Tongue (tissue), 2 donors: ENCODE results near the gene TOR2A. TPM values are rescaled to one million over a fixed set of nuclear protein-coding genes. Genes with fewer than 3 reads are reported as not detected.
"Not testable (repeated sequence)": the region's sequence is repeated elsewhere in the genome, so short reads cannot be mapped to it uniquely, and the experiment has no call there.

Source experiments
- DNase-seq: peaks from one replicate; pipeline ENCODE4 v3.0.0-alpha.2; 2015
- total RNA-seq: library from RNA; depleted of rRNA; stranded (reverse); fragments of >200 nt; gene quantifications from one replicate; pipeline ENCODE4 v1.2.3, GENCODE V29; 2014

TOR2A gene
- 2.8 TPM for total RNA-seq

DNA sequence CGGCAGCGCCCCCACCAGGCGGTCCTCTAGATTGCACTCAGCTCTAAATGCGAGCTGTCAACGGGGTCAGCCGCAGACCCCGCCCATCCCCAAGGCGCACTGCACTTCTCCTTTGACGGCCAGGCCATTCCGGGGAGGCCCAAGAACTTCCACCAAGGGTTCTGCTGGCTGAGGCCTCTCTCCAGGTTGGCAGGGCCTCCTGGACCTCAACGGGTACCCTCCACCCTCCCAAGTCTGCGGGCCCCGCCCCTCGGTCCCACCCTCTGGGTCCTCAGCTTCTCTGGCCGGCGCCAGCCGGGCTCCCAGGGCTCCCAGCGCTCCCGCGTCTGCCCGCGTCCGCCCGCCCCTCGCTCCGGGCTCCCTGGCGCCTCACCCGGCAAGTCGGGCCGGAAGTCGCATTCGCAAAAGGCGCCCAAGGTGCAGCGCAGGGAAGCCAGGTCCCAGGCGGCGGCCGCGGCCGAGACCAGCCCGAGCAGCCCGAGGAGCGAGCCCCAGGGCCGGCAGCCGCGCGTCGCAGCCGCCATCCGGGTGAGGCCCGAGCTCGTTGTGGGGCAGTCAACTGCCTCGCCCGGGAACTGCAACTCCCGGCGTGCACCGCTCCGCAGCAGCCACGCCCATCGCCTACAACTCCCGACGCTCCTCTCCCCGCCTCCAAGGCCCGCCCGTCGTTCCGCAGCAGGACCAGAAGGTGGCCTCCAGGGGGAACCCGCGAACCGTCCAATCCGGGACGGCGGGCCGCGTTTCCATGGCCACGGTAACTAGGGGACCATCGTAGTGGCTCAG is at the start of gene TOR2A:
Gene TOR2A, minus strand, starts transcription at position 548 of the 783 bp plus-strand sequence. Its CDS starts 24 bp downstream, at position 524.
- DNase-seq: peak; percentile 99

DNA sequence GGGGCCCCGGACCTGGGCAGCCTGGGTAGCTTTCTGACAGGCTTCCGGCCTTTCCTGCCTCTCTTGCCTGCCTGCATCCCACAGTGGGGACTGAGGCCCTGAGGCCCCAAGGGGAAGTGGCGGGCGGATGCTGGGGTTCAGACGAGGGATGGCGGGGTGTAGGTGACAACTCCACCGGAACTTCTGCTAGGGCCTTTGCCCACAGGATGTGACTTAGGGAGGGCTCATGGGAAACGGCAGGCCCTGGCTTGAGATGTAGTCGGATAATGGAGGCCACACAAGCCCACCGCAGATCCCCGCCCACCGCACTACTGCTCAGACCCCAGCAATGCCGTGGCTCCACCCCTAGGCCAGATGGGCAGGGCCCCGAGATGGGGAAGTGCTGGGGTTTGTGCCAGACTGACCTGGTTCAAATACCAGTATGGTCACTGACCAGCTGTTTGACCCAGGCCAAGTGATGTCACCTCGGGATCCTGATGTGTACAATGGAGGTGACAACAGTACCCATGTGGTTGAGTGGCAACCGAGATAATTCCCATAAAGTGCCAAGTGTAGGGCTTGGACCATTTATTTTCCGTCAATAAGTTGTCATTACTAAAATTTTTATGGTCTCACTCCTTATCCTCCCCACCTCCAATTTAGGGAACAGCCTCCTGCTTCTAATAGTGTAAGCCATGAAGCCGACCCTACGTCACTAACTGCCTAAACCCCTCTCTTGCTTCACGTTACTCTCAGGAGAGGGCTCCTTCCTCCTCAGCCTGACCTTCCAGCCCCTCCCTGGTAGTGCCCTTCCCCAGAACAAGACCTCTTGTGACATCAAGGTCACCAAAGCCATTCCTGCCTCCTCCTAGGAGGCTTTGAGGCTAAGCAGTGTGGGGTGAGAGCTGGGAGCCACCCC is 48.3 kb upstream of the TOR2A start:
- DNase-seq: no peak

DNA sequence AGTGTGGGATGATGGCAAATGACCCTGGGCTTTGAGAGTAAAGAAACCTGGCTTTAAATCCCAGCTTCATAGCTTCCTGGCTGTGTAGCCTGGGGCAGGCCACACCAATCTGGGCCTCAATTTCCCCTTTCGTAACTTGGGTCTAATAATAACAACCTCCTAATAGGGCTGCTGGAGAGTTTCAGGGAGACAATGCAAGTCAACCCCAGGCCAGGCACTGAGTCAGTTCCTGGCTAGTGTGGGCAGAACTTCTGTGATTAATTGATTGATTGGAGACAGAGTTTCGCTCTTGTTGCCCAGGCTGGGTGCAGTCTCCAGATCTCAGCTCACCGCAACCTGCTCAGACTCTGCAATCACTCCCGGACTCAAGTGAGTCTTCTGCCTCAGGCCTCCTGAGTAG is 46.7 kb upstream of the TOR2A start:
- DNase-seq: no peak

DNA sequence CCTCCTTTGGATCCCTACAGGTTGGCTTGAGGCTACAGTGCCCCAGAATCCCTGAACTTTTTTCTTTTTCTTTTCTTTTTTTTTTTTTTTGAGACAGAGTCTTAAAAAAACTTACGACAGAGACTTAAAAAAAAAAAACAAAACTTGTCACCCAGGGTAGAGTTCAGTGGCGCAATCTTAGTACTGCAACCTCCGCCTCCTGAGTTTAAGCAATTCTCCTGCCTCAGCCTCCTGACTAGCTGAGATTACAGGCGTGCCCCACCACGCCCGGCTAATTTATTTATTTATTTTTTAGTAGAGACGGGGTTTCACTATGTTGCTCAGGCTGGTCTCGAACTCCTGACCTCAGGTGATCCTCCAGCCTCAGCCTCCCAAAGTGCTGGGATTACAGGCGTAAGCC is 45.8 kb upstream of the TOR2A start:
- not testable (repeated sequence) for DNase-seq

DNA sequence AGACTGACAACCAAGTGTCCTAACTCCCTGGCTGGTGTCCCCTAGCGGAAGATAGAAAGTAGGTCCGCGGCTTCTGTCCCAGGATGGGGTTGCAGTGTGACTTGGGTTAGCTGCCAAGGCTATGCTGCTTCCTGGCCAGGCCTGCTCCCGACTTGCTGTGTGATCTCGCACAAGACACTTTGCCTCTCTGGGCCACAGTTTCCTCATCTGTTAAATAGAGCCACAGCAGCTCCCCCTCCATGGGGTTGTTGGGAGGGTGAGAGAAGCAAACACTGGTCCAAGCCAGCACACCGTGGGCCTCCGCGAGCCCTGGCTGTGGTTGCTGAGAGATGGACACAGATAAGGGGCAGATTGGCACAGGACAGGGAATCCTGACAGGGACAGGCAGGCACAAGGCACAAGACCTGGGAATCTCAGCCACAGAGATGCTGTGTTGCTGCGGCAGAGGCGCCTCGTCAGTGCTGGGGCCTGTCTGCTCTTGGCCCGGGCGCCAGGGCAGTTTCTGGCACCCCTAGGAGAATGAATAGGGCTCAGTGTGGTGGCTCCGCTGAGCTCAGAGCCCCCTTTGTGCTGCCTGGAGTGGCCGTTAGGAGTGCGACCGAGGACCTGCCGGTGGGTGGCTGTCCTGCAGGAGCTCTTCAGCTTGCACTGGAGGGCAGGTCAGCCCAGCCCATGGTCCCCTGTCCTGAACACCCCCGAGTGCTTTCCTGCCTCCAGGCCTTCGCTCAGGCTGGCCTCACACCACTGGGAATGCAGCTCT is 45.2 kb upstream of the TOR2A start:
- DNase-seq: no peak

DNA sequence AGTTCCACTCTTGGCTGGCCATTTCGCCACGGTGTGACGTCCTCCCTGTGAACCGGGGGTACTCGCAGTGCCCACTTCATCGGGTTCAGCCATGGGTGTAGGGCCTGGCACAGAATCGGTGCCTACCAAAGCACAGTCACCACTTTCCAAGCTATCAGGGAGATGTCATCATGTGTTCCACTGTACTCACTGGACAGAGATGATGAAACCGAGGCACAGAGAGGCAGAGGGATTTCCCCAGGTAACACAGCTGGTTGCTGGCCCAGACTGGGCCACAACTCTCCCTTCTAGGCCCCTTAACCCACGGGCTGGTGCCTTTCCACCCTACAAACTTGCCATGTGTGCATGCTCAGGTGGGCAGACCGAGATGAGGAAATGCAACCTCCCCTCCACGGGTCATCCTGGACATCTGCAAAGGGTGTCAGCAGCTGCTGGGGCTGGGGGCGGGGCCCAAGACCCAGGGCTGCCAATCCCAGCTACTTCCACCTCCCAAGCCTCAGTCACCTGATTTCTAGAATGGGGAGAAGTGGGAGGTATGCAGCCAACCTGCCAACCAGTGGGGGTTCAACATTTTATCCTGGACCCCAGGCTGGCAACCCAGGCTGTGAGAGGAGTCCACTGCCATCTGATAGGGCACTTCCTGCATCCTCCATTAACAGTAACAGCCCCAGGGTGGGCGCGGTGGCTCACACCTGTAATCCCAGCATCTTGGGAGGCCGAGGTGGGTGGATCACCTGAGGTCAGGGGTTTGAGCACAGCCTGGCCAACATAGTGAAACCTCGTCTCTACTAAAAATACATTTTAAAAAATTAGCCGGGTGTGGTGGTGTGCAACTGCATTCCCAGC is 44.3 kb upstream of the TOR2A start:
- no peak for DNase-seq

DNA sequence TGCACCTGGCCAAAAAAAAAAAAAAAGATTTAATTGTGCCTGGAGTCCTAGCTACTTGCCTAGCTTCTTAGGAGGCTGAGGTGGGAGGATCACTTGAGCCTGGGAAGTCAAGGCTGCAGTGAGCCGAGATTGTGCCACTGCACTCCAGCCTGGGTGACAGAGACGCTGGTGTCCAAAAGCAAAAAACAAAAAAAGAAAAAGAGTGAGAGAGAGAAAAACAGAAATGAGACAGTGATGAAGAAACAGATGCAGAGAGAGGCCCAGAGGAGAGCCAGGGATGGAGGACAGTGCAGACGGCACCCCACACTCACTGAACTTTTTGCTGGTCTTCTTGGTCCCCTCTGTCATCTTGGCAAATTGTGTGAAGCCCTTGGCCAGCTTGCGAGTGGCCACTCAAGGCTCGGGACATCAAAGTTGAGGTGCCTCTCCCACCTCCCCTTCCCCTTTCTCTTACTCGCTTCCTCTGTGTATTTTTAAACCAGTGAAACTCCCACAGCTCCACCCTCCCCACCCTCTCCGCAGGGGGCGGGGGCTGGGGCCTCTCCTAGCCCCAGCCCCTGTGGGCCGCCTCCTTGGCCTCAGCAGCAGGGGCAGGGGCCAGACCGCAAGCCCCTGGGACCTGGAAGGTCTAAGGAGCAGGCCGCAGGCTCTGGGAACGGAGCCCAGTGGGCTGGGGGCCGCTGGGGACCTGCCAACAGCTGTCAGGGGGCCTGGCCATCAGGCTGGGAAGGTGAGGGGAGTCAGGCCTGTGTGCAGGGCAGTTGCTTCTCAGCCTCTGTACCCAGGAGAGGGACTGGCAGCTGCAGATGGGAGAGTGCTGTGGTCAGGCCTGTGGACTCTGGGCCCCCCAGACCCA is 43.4 kb upstream of the TOR2A start, which contains the start of gene SH2D3C:
Gene SH2D3C, minus strand, starts transcription at position 387 of the 856 bp plus-strand sequence. Its CDS starts 39 bp downstream, at position 348.
- peak; percentile 50 for DNase-seq

DNA sequence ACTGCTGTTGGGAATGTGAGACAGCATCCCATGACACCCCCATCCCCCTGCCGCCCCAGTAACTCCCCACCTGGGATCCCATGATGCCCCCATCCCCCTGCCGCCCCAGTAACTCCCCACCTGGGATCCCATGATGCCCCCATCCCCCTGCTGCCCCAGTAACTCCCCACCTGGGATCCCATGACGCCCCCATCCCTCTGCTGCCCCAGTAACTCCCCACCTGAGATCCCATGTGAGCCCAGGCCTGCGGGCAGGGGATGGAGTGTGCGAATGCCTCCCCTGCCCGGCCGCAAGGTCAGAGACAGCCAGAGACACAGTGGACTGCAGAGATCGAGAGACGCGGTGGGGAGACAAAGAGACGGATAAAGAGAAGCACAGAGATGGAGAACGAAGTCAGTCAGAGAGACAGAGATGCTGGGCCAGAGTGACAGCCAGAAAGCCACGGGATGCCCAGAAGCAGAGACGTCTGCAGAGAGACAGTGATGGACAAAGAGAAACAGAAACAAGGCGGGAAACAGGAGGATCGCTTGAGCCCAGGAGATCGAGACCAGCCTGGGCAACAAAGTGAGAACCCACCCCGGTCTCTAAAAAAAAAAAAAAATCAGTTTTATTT is 42.4 kb upstream of the TOR2A start:
- DNase-seq: no peak

DNA sequence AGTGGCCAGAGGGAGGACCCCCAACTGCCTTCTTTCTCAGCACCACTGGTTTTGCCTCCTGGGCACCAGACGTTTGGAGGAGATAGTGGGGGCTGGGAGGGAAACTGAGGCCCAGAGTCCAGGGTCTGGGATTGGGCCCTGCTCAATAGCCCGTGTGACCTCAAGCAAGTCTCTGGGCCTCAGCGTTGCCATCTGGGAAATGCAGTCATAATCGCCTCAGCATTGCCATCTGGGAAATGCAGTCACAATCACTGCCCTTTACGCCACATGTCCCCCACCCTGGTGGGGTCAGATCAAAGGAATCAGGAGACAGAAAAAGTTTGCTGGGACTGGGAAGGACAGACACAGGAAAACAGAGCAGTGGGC is 41.8 kb upstream of the TOR2A start:
- DNase-seq: no peak

DNA sequence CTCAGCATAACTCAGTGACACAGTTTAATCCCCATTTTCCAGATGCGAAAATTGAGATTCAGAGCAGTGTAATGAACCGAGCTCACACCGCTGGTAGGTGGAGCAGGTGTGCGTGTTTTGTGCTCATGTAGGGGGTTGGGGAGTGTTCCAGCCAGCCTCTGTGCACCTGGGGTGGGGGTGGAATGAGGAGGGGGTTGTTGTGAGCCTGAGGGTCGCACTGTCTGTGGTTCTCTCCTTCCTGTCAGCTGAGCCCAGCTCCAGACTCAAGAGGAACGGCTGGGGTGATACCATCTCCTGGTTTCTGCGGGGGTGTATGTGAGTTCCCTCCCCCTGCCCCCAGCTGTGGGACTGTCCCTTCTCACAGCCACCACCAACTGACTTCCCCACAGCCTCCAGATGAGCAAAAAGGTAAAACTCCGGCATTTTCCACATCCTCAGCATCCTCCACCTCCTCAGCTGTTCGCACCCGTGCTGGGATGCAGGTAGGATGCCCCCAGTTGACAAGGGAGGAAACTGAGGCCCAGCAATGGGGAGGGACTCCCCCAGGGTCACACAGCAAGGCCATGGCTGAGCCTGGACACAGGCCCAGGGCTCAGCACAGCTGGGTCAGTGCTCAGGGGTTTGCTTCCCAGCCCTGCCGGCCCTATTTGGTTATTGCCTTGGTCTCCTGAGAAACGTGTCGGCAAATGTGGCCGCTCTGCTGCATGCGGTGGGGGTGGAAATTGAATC is 41.3 kb upstream of the TOR2A start:
- DNase-seq: no peak

DNA sequence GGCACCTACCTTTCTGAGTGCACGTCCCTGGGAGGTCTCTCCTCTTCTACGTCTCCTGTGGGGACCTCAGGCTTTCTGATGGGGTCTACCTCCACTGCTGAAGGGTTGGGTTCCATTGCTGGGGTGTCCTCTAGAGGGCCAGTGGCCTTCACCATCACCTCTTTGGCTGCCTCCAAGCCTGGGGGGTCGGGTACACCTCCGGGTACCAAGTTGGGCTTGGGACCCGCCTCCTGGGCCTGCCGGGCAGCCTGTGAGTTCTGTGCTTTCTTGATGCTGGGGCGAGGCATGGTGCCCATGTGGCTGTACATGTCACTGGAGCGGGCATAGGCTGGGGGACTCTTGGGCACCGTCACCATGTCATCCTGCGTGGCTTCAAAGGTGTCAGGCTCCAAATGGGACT is 38.9 kb upstream of the TOR2A start:
- no peak for DNase-seq

DNA sequence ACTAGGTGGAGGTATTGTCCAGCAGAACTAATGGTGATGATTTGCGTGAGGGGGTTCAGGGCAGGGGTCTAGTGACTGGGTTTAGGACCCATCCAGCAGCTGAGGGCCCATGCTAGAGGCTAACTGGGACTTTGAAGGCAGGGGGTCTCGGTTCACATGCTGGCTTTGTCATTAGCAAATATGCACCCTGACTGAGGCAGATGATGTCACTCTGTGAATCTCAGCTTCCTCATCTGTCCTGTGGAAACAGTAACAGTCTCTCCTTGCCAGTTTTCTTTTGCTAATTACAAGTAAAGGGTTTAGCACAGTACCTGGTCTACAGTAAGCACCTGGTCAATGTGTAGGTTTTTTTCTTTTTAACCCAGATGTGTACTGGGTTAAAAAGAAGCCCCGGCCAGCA is 38.2 kb upstream of the TOR2A start:
- no peak for DNase-seq

DNA sequence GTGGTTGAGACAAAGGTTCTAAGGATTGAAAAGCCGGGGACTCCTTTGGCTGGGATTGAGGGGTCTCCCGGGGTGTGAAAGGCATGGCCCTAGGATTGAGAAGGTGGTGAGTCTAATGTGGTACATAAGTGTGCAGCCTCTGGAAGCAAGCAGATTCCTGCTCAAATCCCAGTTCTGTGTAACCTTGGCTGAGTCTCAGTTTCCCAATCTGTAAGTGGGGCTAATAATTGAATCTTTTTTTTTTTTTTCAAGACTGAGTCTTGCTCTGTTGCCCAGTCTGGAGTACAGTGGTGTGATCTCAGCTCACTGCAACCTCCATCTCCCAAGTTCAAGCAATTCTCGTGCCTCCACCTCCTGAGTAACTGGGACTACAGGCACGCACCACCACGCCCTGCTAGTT is 37.5 kb upstream of the TOR2A start:
- no peak for DNase-seq

DNA sequence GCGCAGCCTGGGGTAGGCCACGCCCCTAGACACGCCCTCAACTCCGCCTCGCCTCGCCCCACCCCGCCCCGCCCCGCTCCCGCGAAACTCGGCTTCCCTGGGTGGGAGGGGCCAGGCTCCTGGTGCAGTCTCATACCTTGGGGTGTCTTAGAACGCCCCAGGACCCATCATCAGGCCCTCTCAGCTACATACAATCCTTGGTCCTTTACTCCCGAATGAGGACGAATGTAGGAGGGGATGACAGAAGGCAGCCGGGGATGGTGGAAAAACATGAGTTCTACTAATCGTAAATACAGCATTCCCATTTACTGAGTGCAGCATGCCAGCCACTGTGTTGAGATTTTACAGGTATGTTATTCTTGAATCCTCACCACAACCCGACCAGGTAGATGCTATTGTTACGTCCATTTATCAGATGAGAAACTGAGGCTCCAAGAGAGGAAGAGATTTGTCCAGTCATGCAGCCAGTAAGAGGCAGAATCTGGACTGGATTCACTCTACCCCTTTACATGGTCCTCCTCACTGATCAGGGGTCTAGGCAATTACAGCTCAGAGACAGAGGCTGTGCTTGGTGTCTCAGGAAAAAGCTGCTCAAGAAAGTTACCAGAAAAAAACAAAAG is 36.6 kb upstream of the TOR2A start:
- no peak for DNase-seq

DNA sequence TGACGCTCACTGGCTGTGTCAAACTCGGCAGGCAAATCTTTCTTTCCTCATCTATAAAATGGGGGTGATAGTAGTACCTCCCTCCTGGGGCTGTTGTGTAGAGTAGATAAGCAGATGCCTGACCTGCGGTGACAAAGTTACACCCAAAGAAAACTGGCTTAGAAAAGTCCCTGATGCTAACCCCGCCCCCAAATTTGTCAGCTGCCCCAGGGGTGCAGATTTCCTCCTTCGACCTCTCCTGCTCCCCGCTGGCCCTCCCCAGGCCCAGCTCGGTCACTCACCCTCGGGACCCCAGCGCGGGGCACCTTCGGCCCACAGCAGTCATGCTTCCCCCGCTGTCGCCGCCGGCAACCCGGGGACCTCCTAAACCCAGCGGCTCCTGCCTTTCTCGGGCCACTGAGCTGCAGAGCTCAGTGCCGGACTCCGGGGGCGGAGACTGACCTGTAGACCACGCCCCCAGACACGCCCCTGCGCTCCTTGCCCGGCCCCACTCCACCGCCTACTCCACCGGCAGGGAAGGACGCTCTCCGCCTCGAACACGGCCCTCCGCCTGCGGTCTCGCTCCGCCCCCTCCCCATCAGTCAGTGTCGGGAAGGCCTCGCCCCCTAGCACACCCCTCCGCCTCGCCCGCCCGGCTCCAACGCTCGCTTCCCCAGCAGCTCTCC is 35.9 kb upstream of the TOR2A start:
- DNase-seq: peak; percentile 99

DNA sequence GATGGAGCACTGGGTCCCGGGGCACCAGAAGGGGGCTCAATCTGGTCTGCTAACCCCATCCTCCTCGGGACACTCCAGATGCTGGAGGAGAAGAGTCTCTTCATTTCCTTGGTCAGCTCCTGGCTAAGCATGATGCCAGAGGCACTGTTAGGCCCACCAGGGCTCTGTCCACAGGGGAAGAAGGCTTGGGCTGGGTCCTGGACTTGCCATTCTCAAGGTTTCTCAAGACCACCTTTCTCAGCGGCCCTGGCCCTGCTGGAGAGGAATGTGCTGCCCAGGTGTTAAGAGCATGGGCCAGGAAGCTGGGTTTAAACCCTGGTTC is 35.5 kb upstream of the TOR2A start:
- no peak for DNase-seq

DNA sequence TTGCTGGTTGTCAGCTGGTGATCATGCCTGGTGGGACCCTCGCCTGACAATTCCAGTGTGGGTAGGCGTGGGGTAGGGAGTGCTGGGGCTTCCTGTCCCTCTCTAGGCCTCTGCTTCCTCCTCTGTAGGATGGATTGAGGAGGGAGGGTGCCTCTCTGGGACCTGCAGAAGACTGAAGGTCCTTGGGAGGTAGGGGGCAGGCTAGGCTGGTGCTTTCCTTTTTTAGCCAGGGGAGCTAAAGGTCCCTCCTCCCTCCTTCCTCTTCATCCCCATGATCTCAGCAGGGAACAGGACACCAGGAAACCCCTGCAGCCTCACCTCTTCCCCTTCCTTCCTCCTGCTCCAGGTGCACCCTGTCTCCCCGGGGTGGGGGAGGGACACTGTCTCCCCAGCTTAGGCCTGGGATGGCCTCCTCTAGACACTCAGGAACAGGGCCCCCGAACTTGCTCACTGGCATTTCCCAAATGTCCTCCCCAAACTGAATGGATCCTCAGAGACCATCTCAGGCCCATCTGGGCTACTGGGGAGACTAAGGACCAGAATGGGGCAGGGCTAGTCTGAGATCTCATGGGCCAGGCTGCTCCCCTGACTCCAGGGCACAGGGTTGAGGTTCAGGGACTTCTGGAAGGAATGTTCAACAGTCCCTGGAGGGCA is 35.0 kb upstream of the TOR2A start:
- DNase-seq: no peak

DNA sequence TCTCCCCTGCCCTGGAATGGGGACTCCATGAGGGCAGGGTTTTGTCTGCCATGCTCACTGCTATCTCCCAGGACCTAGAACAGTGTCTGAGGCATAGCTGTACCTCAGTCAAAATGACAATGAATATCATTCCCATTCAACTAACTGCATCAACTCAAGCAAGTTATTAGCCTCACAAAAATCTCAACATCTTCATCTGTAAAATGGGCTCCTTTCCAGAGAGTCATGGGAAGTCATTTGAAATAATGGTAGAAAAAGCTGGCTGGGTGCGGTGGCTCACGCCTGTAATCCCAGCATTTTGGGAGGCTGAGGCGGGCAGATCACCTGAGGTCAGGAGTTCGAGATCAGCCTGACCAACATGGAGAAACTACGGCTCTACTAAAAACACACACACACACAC is 34.0 kb upstream of the TOR2A start:
- no peak for DNase-seq
